Trophoblast cell (in vitro differentiated cells and primary cell): Measurements from ENCODE around the gene MAPK4.

Source experiments
- DNase-seq, 2 donors: peaks; one replicate each; pipeline ENCODE4 v3.0.0-alpha.2; 2016
- H2AFZ ChIP-seq: 2 replicates; pipeline ENCODE4 v1.6.1; 2013; ENCODE audit warnings: low read length, moderate library complexity, mild to moderate bottlenecking; ENCODE audit not compliant: insufficient read depth, poor library complexity
- H2AK5ac ChIP-seq: 2 replicates; pipeline ENCODE4 v1.6.1; 2013; ENCODE audit warnings: mild to moderate bottlenecking, low read length
- H2BK120ac ChIP-seq: 2 replicates; pipeline ENCODE4 v1.6.1; 2013; ENCODE audit warnings: low read length, mild to moderate bottlenecking, moderate library complexity; ENCODE audit not compliant: insufficient read depth, poor library complexity
- H2BK12ac ChIP-seq: 2 replicates; pipeline ENCODE4 v1.6.1; 2013; ENCODE audit warnings: mild to moderate bottlenecking, low read length, moderate library complexity
- H2BK5ac ChIP-seq: 2 replicates; pipeline ENCODE4 v1.6.1; 2013; ENCODE audit warnings: low read length, low read depth, moderate library complexity, mild to moderate bottlenecking; ENCODE audit not compliant: poor library complexity
- H3K14ac ChIP-seq: 2 replicates; pipeline ENCODE4 v1.6.1; 2013; ENCODE audit warnings: mild to moderate bottlenecking, low read length
- H3K18ac ChIP-seq: 2 replicates; pipeline ENCODE4 v1.6.1; 2013; ENCODE audit warnings: mild to moderate bottlenecking, low read length
- H3K23ac ChIP-seq: 2 replicates; pipeline ENCODE4 v1.6.1; 2013; ENCODE audit warnings: low read length
- H3K27ac ChIP-seq: 2 replicates; pipeline ENCODE4 v1.5.1; 2013; ENCODE audit warnings: low read depth, mild to moderate bottlenecking, inconsistent platforms, low read length, moderate library complexity
- H3K27me3 ChIP-seq: 2 replicates; pipeline ENCODE4 v1.6.1; 2013; ENCODE audit warnings: inconsistent platforms, mild to moderate bottlenecking, low read length, moderate library complexity; ENCODE audit not compliant: insufficient read depth
- H3K36me3 ChIP-seq, 2 experiments: 1 replicate in 1 of 2; 2 replicates in 1 of 2; pipeline ENCODE4 v1.6.1; 2013; ENCODE audit warnings: low read length in 2 of 2, mild to moderate bottlenecking in 2 of 2, moderate library complexity in 1 of 2; ENCODE audit not compliant: insufficient read depth in 2 of 2, control insufficient read depth in 1 of 2
- H3K4ac ChIP-seq: 2 replicates; pipeline ENCODE4 v1.6.1; 2013; ENCODE audit warnings: low read depth, mild to moderate bottlenecking, low read length, moderate library complexity
- H3K4me1 ChIP-seq, 2 experiments: 1 replicate in 1 of 2; 2 replicates in 1 of 2; pipeline ENCODE4 v1.6.1; 2013; ENCODE audit warnings: low read length in 2 of 2, mild to moderate bottlenecking in 2 of 2, moderate library complexity in 1 of 2; ENCODE audit not compliant: insufficient read depth in 2 of 2, control insufficient read depth in 1 of 2
- H3K4me2 ChIP-seq: 2 replicates; pipeline ENCODE4 v1.6.1; 2013; ENCODE audit warnings: inconsistent platforms, mild to moderate bottlenecking, low read length, moderate library complexity
- H3K4me3 ChIP-seq: 2 replicates; pipeline ENCODE4 v1.5.1; 2013; ENCODE audit warnings: mild to moderate bottlenecking, low read depth, low read length, inconsistent platforms
- H3K79me1 ChIP-seq: one replicate; pipeline ENCODE4 v1.6.1; 2013; ENCODE audit warnings: low read length
- H3K79me2 ChIP-seq: 2 replicates; pipeline ENCODE4 v1.6.1; 2013; ENCODE audit warnings: low read length, mild to moderate bottlenecking; ENCODE audit not compliant: control insufficient read depth, insufficient read depth, poor library complexity
- H3K9ac ChIP-seq: 2 replicates; pipeline ENCODE4 v1.6.1; 2013; ENCODE audit warnings: mild to moderate bottlenecking, low read length
- H3K9me3 ChIP-seq: 2 replicates; pipeline ENCODE4 v1.6.1; 2013; ENCODE audit warnings: low read depth, mild to moderate bottlenecking, control low read depth, inconsistent platforms, low read length; ENCODE audit not compliant: insufficient read depth
- H4K12ac ChIP-seq: 2 replicates; pipeline ENCODE4 v1.6.1; 2013; ENCODE audit warnings: low read depth, mild to moderate bottlenecking, low read length, moderate library complexity
- H4K8ac ChIP-seq: 2 replicates; pipeline ENCODE4 v1.6.1; 2013; ENCODE audit warnings: low read depth, mild to moderate bottlenecking, low read length, moderate library complexity
- H4K91ac ChIP-seq: one replicate; pipeline ENCODE4 v1.6.1; 2013; ENCODE audit warnings: low read depth, mild to moderate bottlenecking, low read length, moderate library complexity
- WGBS: extraction: QIAGEN DNeasy Blood & Tissue Kit; methylation state at CpG from one replicate; pipeline ENCODE4 v1.1.7; 2013; ENCODE audit warnings: missing lambda C conversion rate; ENCODE audit not compliant: insufficient read length, insufficient coverage; ENCODE audit errors: extremely low coverage; 5-methylcytosine and 5-hydroxymethylcytosine counted together

The MAPK4 gene

DNA sequence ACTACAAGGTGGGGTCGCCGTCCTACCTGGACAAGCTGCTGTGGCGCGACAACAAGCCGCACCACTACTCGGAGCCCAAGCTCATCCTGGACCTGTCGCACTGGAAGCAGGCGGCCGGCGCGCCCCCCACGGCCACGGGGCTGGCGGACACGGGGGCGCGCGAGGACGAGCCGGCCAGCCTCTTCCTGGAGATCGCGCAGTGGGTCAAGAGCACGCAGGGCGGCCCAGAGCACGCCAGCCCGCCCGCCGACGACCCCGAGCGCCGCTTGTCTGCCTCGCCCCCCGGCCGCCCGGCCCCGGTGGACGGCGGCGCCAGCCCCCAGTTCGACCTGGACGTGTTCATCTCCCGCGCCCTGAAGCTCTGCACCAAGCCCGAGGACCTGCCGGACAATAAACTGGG lies 169.5 kb downstream of the MAPK4 start:
- H2BK120ac ChIP-seq, result no peak overlapping the region
- H3K4ac ChIP-seq, result no peak overlapping the region
- no peaks in the 10 kb centered on the region for H3K79me1 ChIP-seq
- H3K79me2 ChIP-seq, result no peaks in the 10 kb centered on the region
- H3K4me3 ChIP-seq, result no peak overlapping the region
- no peak for DNase-seq
- H3K14ac ChIP-seq, result no peak overlapping the region
- H3K4me1 ChIP-seq, result no peaks in the 10 kb centered on the region
- no peak overlapping the region for H2BK12ac ChIP-seq
- H4K8ac ChIP-seq, result no peak overlapping the region
- H3K27me3 ChIP-seq, result no peaks in the 10 kb centered on the region
- no peak overlapping the region for H3K23ac ChIP-seq
- H2BK5ac ChIP-seq, result no peak overlapping the region
- no peak overlapping the region for H3K27ac ChIP-seq
- H4K91ac ChIP-seq, result no peak overlapping the region
- H3K18ac ChIP-seq, result no peak overlapping the region
- peaks cover 0 to 2% of the 10 kb centered on the region in 2 experiments for H3K36me3 ChIP-seq
- no peak overlapping the region for H4K12ac ChIP-seq
- no peaks in the 10 kb centered on the region for H3K9me3 ChIP-seq
- no peak overlapping the region for H2AFZ ChIP-seq
- WGBS, result no CpG with 5 or more reads among the region's 46 CpGs
- H3K4me2 ChIP-seq, result no peak overlapping the region
- H3K9ac ChIP-seq, result no peak overlapping the region
- no peak overlapping the region for H2AK5ac ChIP-seq

DNA sequence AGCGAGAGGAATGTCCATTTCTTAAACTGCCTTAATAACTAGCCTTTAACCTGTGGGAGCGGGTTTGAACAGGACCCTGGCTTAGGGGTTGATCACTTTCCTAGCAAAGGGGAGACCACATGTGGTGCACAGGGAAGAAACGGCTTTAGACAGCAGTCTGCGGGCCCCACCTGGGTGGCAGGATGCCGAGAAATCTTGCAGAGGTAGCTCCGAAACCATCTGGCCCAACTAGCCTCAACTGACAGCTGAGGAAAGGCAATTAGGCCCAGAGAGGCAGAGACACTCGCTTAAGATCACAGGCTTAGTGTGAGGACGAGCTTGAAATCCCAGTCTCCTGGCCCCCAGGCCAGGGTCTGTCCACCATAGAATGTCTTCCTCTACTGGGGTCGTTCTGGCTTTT lies 170.1 kb downstream of the MAPK4 start:
- no peaks in the 10 kb centered on the region for H3K9me3 ChIP-seq
- no peak overlapping the region for H3K4me3 ChIP-seq
- peaks cover 0 to 2% of the 10 kb centered on the region in 2 experiments for H3K36me3 ChIP-seq
- no CpG with 5 or more reads among the region's 9 CpGs for WGBS
- H3K27me3 ChIP-seq, result no peaks in the 10 kb centered on the region
- H3K18ac ChIP-seq, result no peak overlapping the region
- no peak overlapping the region for H2BK5ac ChIP-seq
- no peak overlapping the region for H2BK12ac ChIP-seq
- no peaks in the 10 kb centered on the region for H3K79me1 ChIP-seq
- no peak overlapping the region for H3K23ac ChIP-seq
- H2BK120ac ChIP-seq, result no peak overlapping the region
- no peak overlapping the region for H4K8ac ChIP-seq
- H4K91ac ChIP-seq, result no peak overlapping the region
- H3K4me1 ChIP-seq, result no peaks in the 10 kb centered on the region
- no peak overlapping the region for H3K4me2 ChIP-seq
- H2AFZ ChIP-seq, result no peak overlapping the region
- H3K9ac ChIP-seq, result no peak overlapping the region
- H2AK5ac ChIP-seq, result no peak overlapping the region
- H3K4ac ChIP-seq, result no peak overlapping the region
- no peaks in the 10 kb centered on the region for H3K79me2 ChIP-seq
- no peak overlapping the region for H3K14ac ChIP-seq
- no peak for DNase-seq
- H4K12ac ChIP-seq, result no peak overlapping the region
- no peak overlapping the region for H3K27ac ChIP-seq

DNA sequence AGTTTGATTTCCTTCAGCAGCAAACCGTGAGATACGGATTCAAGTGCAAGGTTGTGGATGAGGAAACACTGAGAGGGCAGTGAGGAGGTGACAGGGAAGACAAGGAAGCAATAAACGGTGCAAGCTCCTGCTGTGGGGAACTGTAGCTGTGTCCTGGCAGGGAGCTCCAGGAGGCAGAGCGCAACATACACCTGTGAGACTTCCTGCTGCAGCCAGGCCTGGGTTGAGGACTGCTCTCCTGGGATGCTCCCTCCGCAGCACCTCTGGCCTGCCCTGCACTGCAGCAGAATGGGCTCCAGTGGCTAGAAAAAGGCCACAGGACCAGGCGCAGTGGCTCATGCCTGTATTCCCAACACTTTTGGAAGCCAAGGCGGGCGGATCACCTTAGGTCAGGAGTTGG lies 174.5 kb downstream of the MAPK4 start:
- no CpG with 5 or more reads among the region's 8 CpGs for WGBS
- no peak overlapping the region for H3K18ac ChIP-seq
- no peaks in the 10 kb centered on the region for H3K79me1 ChIP-seq
- no peak for DNase-seq
- H4K12ac ChIP-seq, result no peak overlapping the region
- no peaks in the 10 kb centered on the region for H3K79me2 ChIP-seq
- H3K9me3 ChIP-seq, result peaks cover 3% of the 10 kb centered on the region
- no peak overlapping the region for H3K4ac ChIP-seq
- no peak overlapping the region for H3K27ac ChIP-seq
- H4K91ac ChIP-seq, result no peak overlapping the region
- no peak overlapping the region for H2BK12ac ChIP-seq
- H3K4me1 ChIP-seq, result peaks cover 0 to 4% of the 10 kb centered on the region in 2 experiments
- no peak overlapping the region for H3K23ac ChIP-seq
- no peak overlapping the region for H3K4me2 ChIP-seq
- H3K27me3 ChIP-seq, result no peaks in the 10 kb centered on the region
- H2BK120ac ChIP-seq, result no peak overlapping the region
- H2BK5ac ChIP-seq, result no peak overlapping the region
- H4K8ac ChIP-seq, result no peak overlapping the region
- no peak overlapping the region for H2AFZ ChIP-seq
- no peak overlapping the region for H2AK5ac ChIP-seq
- H3K36me3 ChIP-seq, result peaks cover 0 to 2% of the 10 kb centered on the region in 2 experiments
- H3K14ac ChIP-seq, result no peak overlapping the region
- no peak overlapping the region for H3K4me3 ChIP-seq
- H3K9ac ChIP-seq, result no peak overlapping the region

DNA sequence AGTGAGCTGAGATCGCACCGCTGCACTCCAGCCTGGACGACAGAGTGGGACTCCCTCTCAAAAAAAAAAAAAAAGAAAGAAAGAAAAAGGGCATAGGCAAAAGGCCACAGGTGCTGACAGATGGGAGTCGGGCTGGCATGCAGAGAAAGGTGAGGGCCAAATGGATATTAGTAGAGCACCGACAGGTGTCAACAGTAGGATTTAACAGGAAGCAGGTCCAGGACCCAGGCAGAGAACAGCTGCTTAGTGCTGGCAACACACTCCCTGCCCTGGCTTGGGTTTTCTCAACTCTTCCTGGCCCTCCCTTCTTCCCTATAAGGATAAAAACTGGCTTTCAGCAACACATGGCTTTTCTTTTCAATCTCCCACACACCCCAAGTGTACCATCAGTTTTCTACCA lies 175.0 kb downstream of the MAPK4 start:
- no peak overlapping the region for H3K14ac ChIP-seq
- H4K91ac ChIP-seq, result no peak overlapping the region
- H3K27me3 ChIP-seq, result no peaks in the 10 kb centered on the region
- H3K4me3 ChIP-seq, result no peak overlapping the region
- no peaks in the 10 kb centered on the region for H3K79me2 ChIP-seq
- no peaks in the 10 kb centered on the region for H3K36me3 ChIP-seq
- peaks cover 0 to 4% of the 10 kb centered on the region in 2 experiments for H3K4me1 ChIP-seq
- no peak overlapping the region for H2BK120ac ChIP-seq
- no peak overlapping the region for H4K8ac ChIP-seq
- no peak overlapping the region for H4K12ac ChIP-seq
- H2AFZ ChIP-seq, result no peak overlapping the region
- peaks cover 3% of the 10 kb centered on the region for H3K9me3 ChIP-seq
- no peak for DNase-seq
- H2BK5ac ChIP-seq, result no peak overlapping the region
- no peak overlapping the region for H2BK12ac ChIP-seq
- no peak overlapping the region for H3K23ac ChIP-seq
- H3K18ac ChIP-seq, result no peak overlapping the region
- no peak overlapping the region for H3K9ac ChIP-seq
- WGBS, result no CpG with 5 or more reads among the region's 5 CpGs
- no peak overlapping the region for H3K27ac ChIP-seq
- H2AK5ac ChIP-seq, result no peak overlapping the region
- no peaks in the 10 kb centered on the region for H3K79me1 ChIP-seq
- H3K4ac ChIP-seq, result no peak overlapping the region
- no peak overlapping the region for H3K4me2 ChIP-seq
